K562 (cell line): Measurements from ENCODE around the gene ITPR1.

Experiments
- GABPA ChIP-seq: fragments of 200-800 bp; sonication (Bioruptor generic); conservative IDR thresholded peaks from 2 replicates; pipeline ENCODE4 v1.6.1; 2016; ENCODE audit warnings: low read depth, missing genetic modification characterization, missing compliant biosample characterization
- HNRNPL ChIP-seq: fragments of 200-400 bp; formaldehyde crosslinking; IDR thresholded peaks from 2 replicates; pipeline ENCODE4 v1.6.1; 2017; ENCODE audit warnings: low read depth, mild to moderate bottlenecking, low read length
- NCOA2 ChIP-seq, 2 experiments: fragments of 450-650 bp; IDR thresholded peaks; 2 replicates each; pipeline ENCODE4 v1.6.1; 2018; ENCODE audit warnings: mild to moderate bottlenecking in 2 of 2, moderate library complexity in 1 of 2; ENCODE audit not compliant: partially characterized antibody in 2 of 2
- NFE2L1 ChIP-seq: fragments of 450-650 bp; IDR thresholded peaks from 2 replicates; pipeline ENCODE4 v1.6.1; 2016; ENCODE audit warnings: missing genetic modification characterization, low read depth, mild to moderate bottlenecking, missing compliant biosample characterization, moderate library complexity, borderline replicate concordance
- SREBF1 ChIP-seq: fragments of 150-350 bp; IDR thresholded peaks from 2 replicates; pipeline ENCODE4 v1.6.1; 2014; ENCODE audit warnings: antibody characterized with exemption, low read depth, low read length, borderline replicate concordance
- ZC3H11A ChIP-seq: IDR thresholded peaks from 2 replicates; pipeline ENCODE4 v1.6.1; 2012; ENCODE audit warnings: low read depth, low read length, improper control_type of control experiment
- ZFP36 ChIP-seq: fragments of 150-350 bp; IDR thresholded peaks from 2 replicates; pipeline ENCODE4 v1.6.1; 2018; ENCODE audit warnings: low read length, low read depth; ENCODE audit not compliant: partially characterized antibody
- ZNF408 ChIP-seq: fragments of 250-450 bp; sonication (Bioruptor Pico); IDR thresholded peaks from 2 replicates; pipeline ENCODE4 v1.4.0; 2020; ENCODE audit warnings: low read depth, mild to moderate bottlenecking, moderate library complexity
- TF ChIP-seq, protein P1 (sequence below): sonication (generic); formaldehyde crosslinking; IDR thresholded peaks from 2 replicates; pipeline ENCODE4 v1.8.1; 2023; ENCODE audit warnings: mild to moderate bottlenecking, missing genetic modification reagents, moderate library complexity
- TF ChIP-seq, protein P2 (sequence below), 3 experiments: IDR thresholded peaks in 2 of 3; conservative IDR thresholded peaks in 1 of 3; 2 replicates each; pipeline ENCODE4 v1.5.1; 2011 to 2012; ENCODE audit warnings: low read length in 3 of 3, mild to moderate bottlenecking in 3 of 3, control low read depth in 2 of 3, improper control_type of control experiment in 1 of 3, inconsistent platforms in 1 of 3, low read depth in 1 of 3, mixed read lengths in 1 of 3, moderate library complexity in 1 of 3; ENCODE audit not compliant: insufficient read depth in 2 of 3

DNA sequence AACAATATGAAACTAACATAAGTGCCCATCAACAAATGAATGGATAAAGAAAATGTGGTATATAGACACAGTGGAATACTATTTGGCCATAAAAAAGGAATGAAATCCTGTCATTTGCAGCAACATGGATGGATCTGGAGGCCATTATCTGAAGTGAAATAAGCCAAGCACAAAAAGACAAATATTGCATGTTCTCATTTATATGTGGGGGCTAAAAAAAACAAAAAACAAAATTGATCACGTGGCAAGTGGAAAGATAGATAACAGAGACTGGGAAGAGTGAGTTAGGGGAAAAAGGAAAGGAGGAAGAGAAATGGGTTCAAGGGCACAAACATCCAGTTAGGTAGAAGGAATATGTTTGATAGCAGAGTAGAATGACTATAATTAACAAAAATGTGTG is 330.2 kb downstream of the ITPR1 start:
- TF ChIP-seq HNRNPL: no peak
- TF ChIP-seq SREBF1: no peak
- TF ChIP-seq, protein P1, sequence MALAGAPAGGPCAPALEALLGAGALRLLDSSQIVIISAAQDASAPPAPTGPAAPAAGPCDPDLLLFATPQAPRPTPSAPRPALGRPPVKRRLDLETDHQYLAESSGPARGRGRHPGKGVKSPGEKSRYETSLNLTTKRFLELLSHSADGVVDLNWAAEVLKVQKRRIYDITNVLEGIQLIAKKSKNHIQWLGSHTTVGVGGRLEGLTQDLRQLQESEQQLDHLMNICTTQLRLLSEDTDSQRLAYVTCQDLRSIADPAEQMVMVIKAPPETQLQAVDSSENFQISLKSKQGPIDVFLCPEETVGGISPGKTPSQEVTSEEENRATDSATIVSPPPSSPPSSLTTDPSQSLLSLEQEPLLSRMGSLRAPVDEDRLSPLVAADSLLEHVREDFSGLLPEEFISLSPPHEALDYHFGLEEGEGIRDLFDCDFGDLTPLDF (CRISPR knock-in tag): no peak
- TF ChIP-seq, protein P2, sequence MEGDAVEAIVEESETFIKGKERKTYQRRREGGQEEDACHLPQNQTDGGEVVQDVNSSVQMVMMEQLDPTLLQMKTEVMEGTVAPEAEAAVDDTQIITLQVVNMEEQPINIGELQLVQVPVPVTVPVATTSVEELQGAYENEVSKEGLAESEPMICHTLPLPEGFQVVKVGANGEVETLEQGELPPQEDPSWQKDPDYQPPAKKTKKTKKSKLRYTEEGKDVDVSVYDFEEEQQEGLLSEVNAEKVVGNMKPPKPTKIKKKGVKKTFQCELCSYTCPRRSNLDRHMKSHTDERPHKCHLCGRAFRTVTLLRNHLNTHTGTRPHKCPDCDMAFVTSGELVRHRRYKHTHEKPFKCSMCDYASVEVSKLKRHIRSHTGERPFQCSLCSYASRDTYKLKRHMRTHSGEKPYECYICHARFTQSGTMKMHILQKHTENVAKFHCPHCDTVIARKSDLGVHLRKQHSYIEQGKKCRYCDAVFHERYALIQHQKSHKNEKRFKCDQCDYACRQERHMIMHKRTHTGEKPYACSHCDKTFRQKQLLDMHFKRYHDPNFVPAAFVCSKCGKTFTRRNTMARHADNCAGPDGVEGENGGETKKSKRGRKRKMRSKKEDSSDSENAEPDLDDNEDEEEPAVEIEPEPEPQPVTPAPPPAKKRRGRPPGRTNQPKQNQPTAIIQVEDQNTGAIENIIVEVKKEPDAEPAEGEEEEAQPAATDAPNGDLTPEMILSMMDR (IDR thresholded peaks at IDR 0.05 in 2 of 3, conservative IDR thresholded peaks at IDR 0.05 in 1 of 3; ENCODE audit: insufficient read depth in 2 of 3, low read depth in 1 of 3, low read length in 3 of 3): no peak
- TF ChIP-seq ZNF408 (CRISPR knock-in tag): no peak
- TF ChIP-seq NFE2L1 (tag): no peak
- TF ChIP-seq ZFP36: no peak
- no peak for TF ChIP-seq NCOA2 (IDR thresholded peaks at IDR 0.05; ENCODE audit: partially characterized antibody in 2 of 2)
- TF ChIP-seq ZC3H11A: no peak
- no peak for TF ChIP-seq GABPA (tag)
